HG03342 (cell line): ENCODE measurements around the gene EFCAB6.

Source experiments
- ATAC-seq: cut with Tn5 transposase; IDR thresholded peaks from one replicate; pipeline ENCODE4 v1.9.1; 2021; ENCODE audit warnings: mild to moderate bottlenecking, moderate library complexity; ENCODE audit not compliant: unreplicated experiment

The EFCAB6 gene

GRCh38 chr22:43848366-43849171 lies 36.5 kb upstream of the EFCAB6 start:
- ATAC-seq, result no peak

GRCh38 chr22:43847376-43848289 lies 35.5 kb upstream of the EFCAB6 start:
- ATAC-seq, result no peak

- no peak for ATAC-seq
Observed at GRCh38 chr22:43846966-43847365, 34.9 kb upstream of the EFCAB6 start.

- no peak for ATAC-seq
Observed at GRCh38 chr22:43845981-43846380, 33.9 kb upstream of the EFCAB6 start.

GRCh38 chr22:43844560-43845545 lies 32.7 kb upstream of the EFCAB6 start:
- no peak for ATAC-seq

GRCh38 chr22:43843783-43844530 lies 31.9 kb upstream of the EFCAB6 start:
- ATAC-seq, result no peak

- ATAC-seq, result no peak
Observed at GRCh38 chr22:43841742-43842141, 29.6 kb upstream of the EFCAB6 start.

- no peak for ATAC-seq
Observed at GRCh38 chr22:43840851-43841250, 28.7 kb upstream of the EFCAB6 start.

- no peak for ATAC-seq
Observed at GRCh38 chr22:43840431-43840830, 28.3 kb upstream of the EFCAB6 start.

- no peak for ATAC-seq
Observed at GRCh38 chr22:43839781-43840180, 27.7 kb upstream of the EFCAB6 start.

- no peak for ATAC-seq
Observed at GRCh38 chr22:43838571-43839307, 26.6 kb upstream of the EFCAB6 start.

GRCh38 chr22:43838161-43838560 lies 26.1 kb upstream of the EFCAB6 start:
- ATAC-seq, result no peak

GRCh38 chr22:43837666-43838065 lies 25.6 kb upstream of the EFCAB6 start:
- no peak for ATAC-seq

GRCh38 chr22:43835736-43836135 lies 23.6 kb upstream of the EFCAB6 start:
- no peak for ATAC-seq

- no peak for ATAC-seq
Observed at GRCh38 chr22:43835166-43835565, 23.1 kb upstream of the EFCAB6 start.

GRCh38 chr22:43833286-43834240 lies 21.5 kb upstream of the EFCAB6 start:
- ATAC-seq, result no peak

GRCh38 chr22:43832393-43833265 lies 20.5 kb upstream of the EFCAB6 start:
- ATAC-seq, result no peak
